Smooth muscle cell (in vitro differentiated cells): Measurements from ENCODE around the gene FOXK2. TPM values are rescaled to one million over a fixed set of nuclear protein-coding genes. Genes with fewer than 3 reads are reported as not detected.
A peak's percentile ranks its signal among the peaks of the same experiment; 100 is the strongest.

Experiments
- DNase-seq: peaks from one replicate; lab custom pipeline; 2025; ENCODE audit not compliant: unreplicated experiment; lab: John Stamatoyannopoulos, UW
- H2AFZ ChIP-seq: fragments of 200-600 bp; sonication (generic); 2 replicates; pipeline ENCODE4 v1.6.0; 2016; ENCODE audit warnings: antibody characterized with exemption, low read depth, mild to moderate bottlenecking
- H3F3A ChIP-seq: fragments of 200-600 bp; sonication (generic); 2 replicates; pipeline ENCODE4 v1.6.0; 2017; ENCODE audit warnings: antibody characterized with exemption, low read depth
- H3K27ac ChIP-seq: fragments of 200-600 bp; sonication (generic); 2 replicates; pipeline ENCODE4 v1.5.1; 2016; ENCODE audit warnings: low read depth, mild to moderate bottlenecking
- H3K27me3 ChIP-seq: fragments of 200-600 bp; sonication (generic); 2 replicates; pipeline ENCODE4 v1.6.1; 2016; ENCODE audit warnings: low read depth, mild to moderate bottlenecking
- H3K36me3 ChIP-seq: fragments of 200-600 bp; sonication (generic); 2 replicates; pipeline ENCODE4 v1.5.1; 2016; ENCODE audit warnings: low read depth
- H3K4me1 ChIP-seq: fragments of 200-600 bp; sonication (generic); 2 replicates; pipeline ENCODE4 v1.5.1; 2016; ENCODE audit warnings: low read depth
- H3K4me2 ChIP-seq: fragments of 200-600 bp; sonication (generic); 2 replicates; pipeline ENCODE4 v1.6.0; 2016; ENCODE audit warnings: mild to moderate bottlenecking
- H3K4me3 ChIP-seq: fragments of 200-600 bp; sonication (generic); 2 replicates; pipeline ENCODE4 v1.5.1; 2016; ENCODE audit warnings: mild to moderate bottlenecking
- H3K79me2 ChIP-seq: fragments of 200-600 bp; sonication (generic); 2 replicates; pipeline ENCODE4 v1.6.0; 2016; ENCODE audit warnings: low read depth, mild to moderate bottlenecking
- H3K9ac ChIP-seq: fragments of 200-600 bp; sonication (generic); 2 replicates; pipeline ENCODE4 v1.6.0; 2016; ENCODE audit warnings: low read depth
- H3K9me3 ChIP-seq: fragments of 200-600 bp; sonication (generic); replicated peaks from 2 replicates; pipeline ENCODE4 v1.5.1; 2016; ENCODE audit warnings: low read depth
- H4K20me1 ChIP-seq: fragments of 200-600 bp; sonication (generic); 2 replicates; pipeline ENCODE4 v1.6.0; 2016; ENCODE audit warnings: low read depth
- CTCF ChIP-seq: fragments of 200-600 bp; sonication (generic); IDR thresholded peaks from 2 replicates; pipeline ENCODE4 v1.5.1; 2017; ENCODE audit warnings: borderline replicate concordance, mild to moderate bottlenecking, antibody characterized with exemption; ENCODE audit not compliant: insufficient read depth, poor library complexity, severe bottlenecking
- WGBS: methylation state at CpG from one replicate; pipeline ENCODE4 v1.1.7; 2016; ENCODE audit warnings: low lambda C conversion rate; 5-methylcytosine and 5-hydroxymethylcytosine counted together
- polyA plus RNA-seq: library from polyadenylated mRNA; unstranded; fragments of >200 nt; fragmentation: Nextera tagmentation; extraction: Ambion mirVana; gene quantifications from 2 replicates; pipeline ENCODE4 v1.2.1, GENCODE V29; 2016
- total RNA-seq: library from RNA; depleted of rRNA; stranded (reverse); fragments of >200 nt; gene quantifications from 2 replicates; pipeline ENCODE4 v1.2.3, GENCODE V29; 2014

Gene FOXK2
- total and polyA plus RNA-seq, 2 experiments from 2014 or later: 25.9 to 27.1 TPM

- Histone ChIP-seq H2AFZ (no peak overlapping the region), H3K79me2 (no peaks in the 10 kb centered on the region), H3K4me2 (no peak overlapping the region), H3K27me3 (no peaks in the 10 kb centered on the region), H3F3A (peaks cover 4% of the 10 kb centered on the region), H3K4me1 (peaks cover 4% of the 10 kb centered on the region), H3K9ac (no peak overlapping the region), H3K4me3 (no peak overlapping the region), H3K36me3 (no peaks in the 10 kb centered on the region), H4K20me1 (peaks cover 5% of the 10 kb centered on the region), H3K27ac (no peak overlapping the region), H3K9me3 (no peaks in the 10 kb centered on the region)
- WGBS: 11% methylated on average over 17 of the region's 17 CpGs
- TF ChIP-seq CTCF: peak; percentile 89
- peak; percentile 81 for DNase-seq
Observed at GRCh38 chr17:82494236-82495055, 25.1 kb upstream of the FOXK2 start.

DNA sequence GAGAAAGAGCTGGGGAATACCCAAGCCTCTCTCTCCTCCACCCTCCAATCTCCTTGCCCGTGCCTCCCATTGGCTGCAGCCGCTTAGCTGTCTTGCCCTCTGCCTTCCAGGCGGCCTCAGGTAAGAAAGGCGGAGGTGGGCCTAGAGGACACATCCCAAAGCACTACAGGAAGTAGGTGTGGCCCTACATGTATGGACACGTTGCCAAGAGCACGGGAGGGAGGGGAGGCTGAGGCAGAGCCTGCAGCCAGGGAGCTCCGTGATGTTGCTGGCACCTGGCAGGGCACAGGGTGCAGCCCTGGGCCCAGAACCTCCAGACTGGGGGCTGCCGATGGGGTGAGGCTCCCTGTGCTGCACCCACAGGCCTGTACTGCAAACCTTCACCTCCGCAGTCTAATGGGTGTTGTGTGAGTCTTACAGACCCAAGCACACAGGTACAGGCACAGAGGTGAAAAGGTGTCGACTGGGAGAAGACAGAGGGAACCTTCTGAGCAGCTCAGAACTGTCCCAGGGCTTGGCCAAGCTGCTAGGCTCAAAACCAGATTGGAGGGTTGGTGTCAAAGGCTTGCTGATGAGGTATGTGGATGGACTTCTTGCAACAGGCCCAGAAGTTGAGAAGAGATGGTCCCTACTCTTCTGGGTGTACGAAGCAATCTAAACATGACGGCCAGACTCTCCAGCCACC, 23.5 kb upstream of the FOXK2 start:
- Histone ChIP-seq H3K4me2 (no peak overlapping the region), H3K4me3 (no peak overlapping the region), H3K27ac (no peak overlapping the region), H3F3A (peaks cover 4% of the 10 kb centered on the region), H3K27me3 (no peaks in the 10 kb centered on the region), H3K36me3 (no peaks in the 10 kb centered on the region), H3K79me2 (no peaks in the 10 kb centered on the region), H3K9me3 (no peaks in the 10 kb centered on the region), H3K9ac (no peak overlapping the region), H4K20me1 (peaks cover 5% of the 10 kb centered on the region), H2AFZ (no peak overlapping the region), H3K4me1 (peaks cover 4% of the 10 kb centered on the region)
- 77% methylated on average over 12 of the region's 12 CpGs for WGBS
- TF ChIP-seq CTCF: no peak
- no peak for DNase-seq

GRCh38 chr17:82496529-82497434, 22.8 kb upstream of the FOXK2 start:
- Histone ChIP-seq H3K4me1 (peaks cover 4% of the 10 kb centered on the region), H3K79me2 (no peaks in the 10 kb centered on the region), H3K27me3 (no peaks in the 10 kb centered on the region), H3K9me3 (no peaks in the 10 kb centered on the region), H2AFZ (peak overlapping the region; percentile 73), H3K4me2 (peak overlapping the region; percentile 98), H3K9ac (peak overlapping the region; percentile 34), H3K36me3 (no peaks in the 10 kb centered on the region), H3K4me3 (peak overlapping the region; percentile 58), H3F3A (peaks cover 4% of the 10 kb centered on the region), H3K27ac (no peak overlapping the region), H4K20me1 (peaks cover 5% of the 10 kb centered on the region)
- TF ChIP-seq CTCF: no peak
- DNase-seq: peak; percentile 92
- 24% methylated on average over 74 of the region's 83 CpGs for WGBS
